Right ventricle myocardium inferior (tissue), 1 donor: Measurements from ENCODE around the gene ADAMTS2. TPM values are rescaled to one million over a fixed set of nuclear protein-coding genes. Genes with fewer than 3 reads are reported as not detected.
"Not testable (repeated sequence)": the region's sequence is repeated elsewhere in the genome, so short reads cannot be mapped to it uniquely, and the experiment has no call there.

Source experiments
- ATAC-seq: fragments of 200-7000 bp; cut with Tn5 transposase; one replicate; pipeline ENCODE4 v1.9.1; 2020; ENCODE audit warnings: mild to moderate bottlenecking, moderate library complexity
- DNase-seq: peaks from one replicate; pipeline ENCODE4 v3.0.0; 2021; ENCODE audit errors: missing footprints
- intact Hi-C: fragments of 100-400 bp; cut with DNase I; formaldehyde crosslinking; loops from one replicate; pipeline ENCODE4 v1.11.0; 2022
- total RNA-seq: library from RNA; stranded (reverse); fragmentation: NEBNext Ultra II Directional; extraction: Animal tissue kit (Norgen Biotek cat#: 25700); gene quantifications from one replicate; pipeline ENCODE4 v1.2.1, GENCODE V29; 2021
- donor health status: DM: no; HTN: yes; CAD: no; lungs with severe emphysema.

ADAMTS2 gene
- total RNA-seq, 1 donor from 2014 or later: 3.7 TPM

DNA sequence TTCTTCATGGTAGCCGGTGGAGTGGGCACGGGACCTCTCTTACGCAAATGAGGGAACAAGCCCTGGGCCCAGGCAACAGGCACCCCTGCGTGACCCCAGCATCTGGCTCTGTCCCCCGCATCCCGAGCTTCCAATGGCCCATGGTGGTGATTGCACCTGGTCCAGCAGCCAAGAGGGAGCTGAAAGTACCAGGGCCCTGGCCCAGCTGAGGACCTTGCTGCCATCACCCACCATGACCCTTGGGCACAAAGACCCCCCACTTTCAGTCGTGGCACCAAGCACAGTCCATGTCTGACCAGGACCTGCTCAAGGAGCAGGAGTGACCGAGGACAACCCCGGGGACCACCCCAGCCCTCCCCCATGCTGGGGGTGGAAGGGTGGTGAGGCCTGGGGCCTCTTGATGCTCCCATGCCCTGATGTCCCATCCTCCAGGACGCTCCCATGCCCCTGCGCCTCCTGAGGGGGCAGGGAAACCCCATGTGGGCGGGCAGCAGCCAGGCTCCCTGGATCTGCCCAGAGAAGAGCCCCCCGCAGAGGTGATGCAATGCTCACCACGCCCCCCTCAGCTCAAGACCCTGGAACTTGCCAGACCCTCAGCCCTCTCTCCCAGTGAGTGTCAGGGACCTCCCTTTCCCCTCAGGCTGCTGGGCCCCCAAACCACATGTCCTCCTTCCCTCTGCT is 123.9 kb downstream of the ADAMTS2 start:
- intact Hi-C loops: no loop called here
- DNase-seq: peak; percentile 41
- ATAC-seq: no peak

DNA sequence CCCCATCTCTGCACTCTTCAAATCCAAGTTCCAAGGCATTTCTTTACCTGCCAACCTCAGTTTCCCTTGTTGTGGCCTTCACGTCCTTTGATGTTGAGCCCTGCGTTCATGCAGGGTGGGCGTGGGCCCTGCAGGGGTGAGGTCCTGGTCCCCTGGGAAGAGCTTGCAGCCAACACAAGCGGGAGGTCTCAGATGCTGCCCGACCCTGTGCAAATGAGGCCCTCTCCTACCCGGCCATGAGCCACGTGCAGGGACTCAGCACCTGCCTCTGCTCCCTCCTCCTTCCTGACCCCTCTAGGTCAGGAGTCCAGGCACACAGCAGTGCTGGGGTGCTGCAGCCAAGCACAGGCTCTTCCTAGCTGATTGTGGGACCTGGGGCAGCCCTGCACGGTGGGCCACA is 124.5 kb downstream of the ADAMTS2 start:
- intact Hi-C loops: no loop called here
- peak; percentile 37 for DNase-seq
- ATAC-seq: no peak

DNA sequence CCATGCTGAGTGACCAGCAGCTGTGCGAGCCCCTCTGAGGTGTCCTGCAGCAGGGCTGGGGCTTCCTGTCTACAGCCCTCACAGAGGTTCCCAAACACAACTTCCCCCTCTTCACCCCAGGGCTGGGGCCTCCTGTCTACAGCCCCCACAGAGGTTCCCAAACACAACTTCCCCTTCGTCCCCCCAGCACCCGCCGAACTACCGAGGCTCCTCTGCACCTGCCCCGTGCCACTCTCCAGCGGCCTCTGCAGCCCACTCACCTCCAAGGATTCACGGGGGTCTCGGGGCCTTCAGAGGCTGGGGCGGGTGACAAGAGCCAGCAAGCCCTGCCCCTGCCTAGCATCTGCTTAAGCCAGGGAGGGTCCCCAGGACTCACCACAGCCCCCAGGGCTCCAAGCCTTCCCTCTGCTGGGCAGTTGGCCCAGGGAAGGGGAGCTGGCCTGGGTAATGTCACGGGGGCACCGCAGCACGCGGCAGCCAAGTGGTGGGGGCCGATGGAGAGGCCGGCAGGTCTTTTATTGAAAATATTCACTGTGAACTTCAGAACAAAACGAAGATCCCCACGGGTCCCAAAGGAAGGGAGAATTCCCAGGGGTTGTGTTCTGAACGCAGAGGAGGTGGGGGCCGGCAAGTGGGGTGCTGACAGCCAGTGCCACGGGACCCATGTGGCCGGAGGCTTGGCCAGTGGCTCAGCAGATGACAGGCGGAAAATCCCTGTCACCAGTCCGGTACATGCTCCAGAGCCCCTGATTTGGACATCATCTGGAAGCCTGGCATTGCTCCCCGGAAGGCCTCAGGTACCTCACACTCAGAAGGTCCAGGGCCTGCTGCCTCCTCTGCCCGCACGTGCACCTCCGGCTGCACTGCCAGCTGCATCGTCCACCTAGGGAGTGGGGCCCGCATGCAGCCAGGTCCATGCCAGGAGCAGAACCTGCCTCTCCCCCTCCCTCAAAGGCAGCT is 125.3 kb downstream of the ADAMTS2 start:
- DNase-seq (peak; percentile 53), ATAC-seq (no peak)
- intact Hi-C loops: no loop called here

DNA sequence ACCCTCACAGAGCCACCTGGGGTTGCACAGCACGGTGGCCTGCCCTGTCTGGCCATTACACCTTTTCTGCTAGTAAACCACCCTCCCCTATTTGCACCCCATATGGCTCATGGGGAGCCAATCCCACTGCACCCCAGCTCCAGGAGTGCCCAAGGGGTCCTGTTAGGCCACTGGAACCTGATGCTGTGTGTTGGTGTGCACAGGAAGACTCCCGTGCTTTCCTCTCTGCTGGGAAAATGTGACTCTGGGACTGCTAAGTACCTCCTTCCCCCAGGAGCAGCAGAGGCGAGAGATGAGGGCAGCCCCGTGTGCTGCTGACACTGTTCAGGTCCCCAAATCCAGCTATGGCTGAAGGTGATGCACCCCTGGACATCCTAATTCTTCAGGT is 126.3 kb downstream of the ADAMTS2 start:
- DNase-seq: peak; percentile 31
- ATAC-seq: no peak
- intact Hi-C loops: no loop called here

DNA sequence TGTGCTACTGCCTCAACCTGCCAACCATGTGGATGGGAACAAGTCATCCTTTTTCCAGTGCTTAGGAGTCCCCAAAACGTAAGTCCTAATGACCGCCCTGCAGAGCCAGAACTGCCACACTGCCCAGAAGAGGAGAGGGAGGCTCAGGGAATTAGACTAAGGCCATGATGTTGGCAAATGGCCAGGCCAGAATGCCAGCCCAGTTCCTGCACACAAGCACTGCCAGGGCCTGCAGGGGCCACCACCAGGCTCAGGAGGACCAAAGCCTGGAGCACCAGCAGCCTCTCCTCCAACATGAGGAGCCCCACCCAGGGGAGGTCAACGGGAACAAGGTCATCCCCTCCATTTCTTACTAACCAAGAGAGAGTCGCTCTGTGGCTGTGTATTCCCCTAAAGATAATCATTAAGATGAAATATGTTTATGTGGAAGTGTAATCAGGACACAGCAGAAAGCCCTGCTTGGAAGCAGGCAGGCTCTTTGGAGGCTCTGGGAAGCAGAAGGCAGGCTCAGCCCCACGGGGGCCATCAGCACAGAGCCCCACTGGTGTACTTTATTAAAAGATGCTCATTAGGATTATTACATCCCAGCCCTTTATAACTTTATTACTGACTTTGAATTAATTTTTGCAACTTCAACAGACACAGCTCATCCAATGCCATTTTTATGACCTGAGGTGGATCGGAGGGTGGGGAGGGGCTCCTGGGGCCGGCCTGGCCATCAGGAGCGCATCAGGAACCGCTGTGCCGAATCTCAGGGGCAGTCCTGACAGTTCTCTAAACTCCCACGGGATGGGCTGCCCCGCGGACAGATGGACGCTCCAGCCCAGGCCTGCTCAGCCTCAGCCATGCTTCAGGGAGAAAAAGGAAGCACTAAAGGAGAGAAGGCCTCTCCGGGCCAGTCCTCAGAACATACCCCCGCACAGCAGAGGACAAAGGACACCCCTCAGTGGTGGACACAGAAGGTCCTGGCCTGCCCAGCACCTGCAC is 127.0 kb downstream of the ADAMTS2 start:
- peak; percentile 56 for DNase-seq
- no peak for ATAC-seq

DNA sequence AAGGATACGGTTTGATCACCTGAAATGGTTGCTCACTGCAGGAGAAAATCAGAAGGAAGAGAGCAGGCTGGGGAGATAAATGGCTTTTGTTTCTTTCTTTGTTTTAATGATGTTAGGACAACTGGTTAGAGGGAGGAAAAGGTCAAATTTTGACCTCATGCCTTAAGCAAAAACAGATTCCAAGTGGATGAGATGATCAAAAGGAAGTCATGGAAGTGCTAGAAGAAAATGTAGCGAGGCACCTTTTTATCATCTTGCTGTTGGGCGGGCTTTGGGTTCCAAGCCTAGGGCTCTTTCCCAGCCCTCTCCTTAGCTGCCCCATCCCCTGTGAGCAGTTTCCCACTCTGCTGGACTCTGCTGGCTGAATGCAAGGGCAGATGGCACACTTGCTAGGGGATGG is 127.9 kb downstream of the ADAMTS2 start:
- intact Hi-C loops: no loop called here
- DNase-seq: no peak
- no peak for ATAC-seq

More for the DNA sequence above, 127.0 kb downstream of the ADAMTS2 start:
- intact Hi-C loops: no loop called here

DNA sequence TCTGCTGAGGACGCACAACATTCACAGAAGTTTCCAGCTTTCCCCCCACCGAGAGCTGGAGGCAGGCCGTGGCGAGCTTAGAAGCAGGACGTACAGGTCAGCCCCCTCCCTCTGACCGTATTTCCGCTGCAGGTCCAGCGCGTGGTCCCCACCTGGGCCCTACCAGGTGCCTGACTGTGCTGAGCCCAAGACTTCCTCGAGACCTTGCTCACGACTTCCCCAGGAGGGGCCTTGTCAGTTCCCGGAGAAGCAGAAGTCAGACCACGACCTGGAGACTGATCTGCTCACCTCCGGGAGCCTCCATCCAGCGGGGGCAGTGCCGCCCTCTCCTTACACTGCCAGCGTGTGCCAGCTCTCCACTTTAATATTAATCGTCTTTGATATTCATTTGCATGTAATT is 128.9 kb downstream of the ADAMTS2 start:
- DNase-seq: peak; percentile 21
- intact Hi-C loops, ATAC-seq: not testable (repeated sequence)

DNA sequence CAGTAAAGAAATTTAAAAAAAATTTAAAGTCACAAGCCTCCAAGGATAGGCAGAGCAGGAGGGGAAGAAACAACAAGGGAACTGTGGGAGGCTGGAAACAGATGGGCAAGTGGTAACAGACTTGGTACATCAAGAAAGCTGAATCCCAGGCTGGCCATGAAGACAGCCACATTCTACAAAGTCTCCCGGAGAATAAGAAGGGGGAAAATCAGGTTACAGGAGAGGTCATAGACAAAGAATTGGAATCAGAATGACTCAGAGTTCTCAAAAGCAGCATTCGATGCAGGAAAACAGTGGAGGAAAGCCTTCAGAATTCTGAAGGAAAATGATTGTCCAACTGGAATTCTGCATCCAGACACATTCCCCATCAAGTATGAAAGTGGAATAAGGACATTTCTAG is 129.7 kb downstream of the ADAMTS2 start:
- ATAC-seq (no peak), DNase-seq (no peak)
- intact Hi-C loops: no loop called here

DNA sequence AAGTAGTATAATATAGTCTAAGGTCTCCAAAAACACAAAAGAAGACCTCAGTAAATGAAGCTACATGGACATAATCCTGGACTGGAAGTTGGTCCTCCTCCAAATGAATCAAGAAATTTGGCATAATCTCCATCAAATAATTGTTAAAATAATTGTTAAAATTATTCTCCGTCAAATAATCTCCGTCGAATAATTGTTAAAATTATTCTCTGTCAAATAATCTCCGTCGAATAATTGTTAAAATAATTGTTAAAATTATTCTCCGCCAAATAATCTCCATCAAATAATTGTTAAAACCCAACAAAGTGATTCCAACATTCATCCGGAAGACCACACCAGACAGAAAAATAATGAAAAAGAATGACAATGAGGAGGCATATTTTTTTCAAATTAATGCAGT is 130.6 kb downstream of the ADAMTS2 start:
- intact Hi-C loops: no loop called here
- no peak for ATAC-seq
- DNase-seq: no peak

DNA sequence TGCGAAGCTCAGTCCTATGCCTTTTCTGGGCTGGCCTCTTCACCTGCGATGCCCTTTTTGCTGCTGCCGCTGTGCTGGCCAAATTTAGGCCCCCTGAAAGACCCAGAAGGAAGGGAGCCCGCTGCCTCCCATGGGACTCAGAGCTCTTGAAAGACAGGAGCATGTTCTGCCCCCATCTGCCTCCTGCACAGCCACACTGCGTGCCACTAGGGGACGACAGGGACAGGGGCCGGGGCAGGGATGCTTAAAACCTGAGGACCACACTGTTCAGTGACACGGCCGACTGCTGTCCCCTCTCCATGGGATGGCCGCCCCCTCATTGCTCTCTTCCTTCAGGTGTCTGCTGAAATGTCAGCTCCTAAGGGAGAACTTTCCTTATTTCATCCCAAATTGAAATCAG is 132.4 kb downstream of the ADAMTS2 start:
- DNase-seq: no peak
- no peak for ATAC-seq
- intact Hi-C loops: no loop called here

DNA sequence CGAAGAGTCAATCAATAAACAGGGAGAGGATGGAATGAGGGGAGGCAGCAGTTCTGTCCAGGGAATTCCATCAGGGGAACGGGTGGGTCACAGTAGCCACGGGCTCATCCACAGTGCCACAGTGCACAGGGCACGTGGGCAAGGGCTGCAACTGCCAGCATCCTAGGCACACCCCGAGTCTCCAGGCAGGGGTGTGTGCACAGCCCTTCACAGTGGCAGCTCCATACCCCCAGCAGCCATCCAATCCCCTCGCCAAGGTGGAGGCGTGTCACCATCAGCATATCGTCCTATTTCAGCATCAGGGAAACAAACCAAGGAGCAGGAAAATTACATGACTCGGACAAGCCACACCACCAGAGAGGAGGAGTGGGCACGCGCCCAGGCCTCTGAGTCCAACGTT is 133.6 kb downstream of the ADAMTS2 start:
- ATAC-seq (no peak), DNase-seq (peak; percentile 15)

DNA sequence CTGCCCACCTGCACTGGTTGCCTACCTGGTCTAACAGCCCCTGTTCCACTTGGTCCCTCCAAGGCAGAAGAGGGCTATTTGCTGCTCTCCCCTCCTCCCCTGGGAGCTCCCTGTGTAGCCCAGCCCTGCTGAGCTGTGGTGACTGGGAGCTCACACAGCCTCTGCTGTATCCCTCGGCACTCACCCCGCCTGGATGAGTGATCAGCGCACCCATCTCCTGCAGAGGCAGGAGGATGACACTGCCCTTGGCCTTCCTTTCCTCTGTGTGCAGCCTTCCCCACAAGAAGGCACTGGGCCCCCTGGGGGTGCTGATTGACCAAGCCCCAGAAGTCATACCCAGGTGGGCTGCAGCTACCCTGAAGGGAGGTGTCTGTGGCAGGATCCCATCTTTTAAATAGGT is 134.2 kb downstream of the ADAMTS2 start:
- intact Hi-C loops: no loop called here
- no peak for ATAC-seq
- peak; percentile 11 for DNase-seq

More for the DNA sequence above, 133.6 kb downstream of the ADAMTS2 start:
- intact Hi-C loops: no loop called here

DNA sequence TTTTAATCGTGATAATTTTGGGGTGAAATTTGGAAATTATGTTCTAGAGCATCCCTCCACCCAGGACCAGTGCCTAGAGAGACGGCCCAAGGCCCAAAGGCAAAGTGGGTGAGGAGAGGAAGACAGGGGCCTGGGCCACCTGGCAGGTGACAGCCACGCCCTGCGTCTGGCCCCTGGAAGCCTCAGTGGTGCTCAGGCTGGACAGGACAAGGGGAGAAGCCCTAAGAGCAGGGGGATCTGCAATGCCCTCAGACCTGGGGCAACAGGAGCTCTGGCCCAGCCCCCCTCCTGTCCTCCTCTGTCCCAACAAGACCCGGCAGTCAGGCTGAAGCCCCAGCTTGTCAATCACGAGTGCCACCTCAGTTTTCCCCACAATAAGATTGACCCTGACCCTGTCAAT is 134.8 kb downstream of the ADAMTS2 start:
- intact Hi-C loops: no loop called here
- peak; percentile 64 for DNase-seq
- no peak for ATAC-seq

DNA sequence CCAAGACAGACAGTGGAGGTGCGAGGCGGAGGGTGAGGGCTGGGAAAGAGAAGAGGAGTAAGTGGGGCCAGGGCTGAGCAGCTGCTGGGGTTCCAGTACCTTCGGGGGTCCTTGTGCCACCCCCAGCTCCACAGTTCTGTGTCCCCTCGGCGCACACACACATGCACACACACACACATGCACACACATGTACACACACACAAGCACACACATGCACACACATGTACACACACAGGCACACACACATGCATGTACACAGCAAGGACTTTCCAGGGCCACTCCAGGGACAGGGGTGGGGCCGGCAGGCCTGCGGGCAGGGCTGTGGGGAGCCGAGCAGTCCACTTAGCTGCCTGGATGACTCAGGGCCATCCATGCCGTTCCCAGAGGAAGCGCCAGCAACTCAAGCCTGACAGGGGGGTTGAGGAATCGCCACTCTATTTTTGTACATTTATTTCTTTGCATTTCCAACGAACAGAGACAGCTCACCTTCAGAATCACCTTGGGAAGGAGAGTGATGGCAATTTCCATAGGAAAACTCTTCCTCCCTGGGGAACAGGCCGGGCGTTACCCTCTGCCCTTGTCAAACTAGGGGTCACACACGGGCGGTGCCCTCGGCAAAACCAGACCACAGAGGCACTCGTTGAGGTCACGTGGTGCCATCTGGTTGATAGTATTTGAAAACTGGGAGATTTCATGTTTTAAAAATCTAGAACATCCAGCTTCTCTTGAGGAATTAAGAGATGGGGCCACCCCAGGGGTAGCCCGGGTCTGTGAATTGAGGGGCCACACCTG is 135.7 kb downstream of the ADAMTS2 start:
- DNase-seq (peak; percentile 59), ATAC-seq (no peak)
- intact Hi-C loops: no loop called here

DNA sequence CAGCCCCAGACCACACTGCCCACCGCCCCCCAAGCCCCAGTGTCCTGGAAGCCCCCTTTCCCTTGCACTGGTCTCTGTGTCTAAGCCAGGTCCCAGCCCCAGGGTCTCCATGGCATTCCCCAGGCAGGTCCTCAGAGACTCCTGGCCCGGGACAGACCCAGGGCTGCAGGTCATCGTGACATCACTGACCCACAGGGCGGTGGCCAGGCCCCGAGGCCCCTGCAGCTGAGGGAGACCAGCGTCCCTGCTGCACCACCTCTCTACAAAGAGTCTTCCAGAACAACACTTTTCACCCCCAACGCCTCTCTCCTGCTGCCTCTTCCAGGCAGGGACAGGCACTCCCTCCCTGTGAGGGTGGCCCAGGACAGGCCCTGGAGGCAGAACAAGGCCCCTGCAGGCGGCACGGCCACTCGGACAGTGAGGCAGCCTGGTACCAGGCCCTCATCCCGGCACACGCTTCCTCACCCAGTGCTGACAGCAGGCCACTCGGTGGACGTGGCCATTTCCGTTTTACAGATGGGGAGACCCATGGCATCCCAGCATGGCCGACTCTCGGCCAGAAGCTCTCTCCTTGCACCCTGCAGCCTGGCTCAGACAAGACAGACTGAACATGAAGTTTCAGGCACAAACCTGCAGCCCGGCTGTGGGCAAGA is 136.4 kb downstream of the ADAMTS2 start:
- intact Hi-C loops: no loop called here
- ATAC-seq (no peak), DNase-seq (peak; percentile 44)

DNA sequence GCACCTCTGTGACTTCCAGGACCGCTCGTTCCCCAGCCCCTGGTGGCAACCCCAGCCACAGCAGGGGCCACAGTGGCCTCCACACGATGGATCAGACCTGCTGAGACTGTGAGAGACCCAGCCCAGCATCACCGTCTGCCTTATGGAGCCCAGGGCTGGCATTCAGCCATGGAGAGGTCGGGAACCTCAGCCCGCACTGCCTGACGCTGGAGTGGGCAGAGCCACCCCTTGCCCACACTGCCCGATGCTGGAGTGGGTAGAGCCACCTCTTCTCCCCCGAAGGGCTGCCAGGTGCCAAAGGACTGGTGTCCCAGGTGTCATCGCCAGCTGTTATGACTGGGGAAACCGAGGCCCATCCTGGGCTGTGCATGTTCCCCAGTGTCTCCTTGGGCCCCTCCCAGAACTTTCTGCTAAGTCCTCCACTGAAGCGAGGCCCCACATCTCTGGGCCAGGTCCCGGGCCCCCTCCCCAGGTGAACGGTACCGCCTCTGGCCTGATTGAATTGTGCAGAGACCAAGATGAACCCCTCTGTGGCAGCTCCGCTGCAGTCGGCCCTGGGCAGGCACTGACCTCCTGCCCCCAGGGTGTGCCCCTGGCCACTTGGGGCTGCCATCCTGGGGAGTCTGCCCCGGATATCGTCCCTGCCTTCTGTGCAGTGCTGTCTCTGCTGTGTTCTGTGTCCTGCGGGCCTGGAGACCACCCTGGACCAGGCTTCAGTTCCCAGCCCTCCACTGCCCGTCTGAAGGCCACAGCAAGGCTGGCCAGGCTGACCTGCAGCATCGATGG is 137.1 kb downstream of the ADAMTS2 start:
- intact Hi-C loops: no loop called here
- ATAC-seq (no peak), DNase-seq (peak; percentile 11)

DNA sequence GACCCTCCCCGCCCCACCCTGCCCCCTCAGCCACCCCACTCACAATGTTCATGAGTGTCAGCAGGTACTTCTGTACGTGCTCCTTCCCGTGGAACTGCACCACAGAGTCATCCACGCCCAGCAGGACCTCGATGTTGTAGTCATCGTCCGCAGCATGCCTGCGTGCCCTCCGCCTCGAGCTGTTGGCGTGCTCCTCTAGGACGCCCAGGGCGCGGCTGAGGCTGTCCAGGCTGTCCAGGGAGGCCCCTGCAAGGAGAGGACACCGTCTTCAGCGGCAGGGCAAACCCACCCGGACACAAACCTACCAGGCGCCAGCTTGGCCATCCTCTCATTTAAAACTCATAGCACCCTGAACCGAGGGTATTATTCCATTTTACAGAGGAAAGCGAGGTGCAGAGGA is 137.8 kb downstream of the ADAMTS2 start:
- DNase-seq (peak; percentile 45), ATAC-seq (no peak)
- intact Hi-C loops: no loop called here
